OCI-LY7 (cell line): ENCODE results near the gene LMX1B. TPM values are rescaled to one million over a fixed set of nuclear protein-coding genes. Genes with fewer than 3 reads are reported as not detected.

Source experiments
- BruUV-seq: library from RNA; stranded (reverse); fragments of 400-500 nt; replicated peaks from 2 replicates; lab custom pipeline; 2021; lab: Mats Ljungman, UMichigan
- CTCF ChIA-PET: fragments of 300-600 bp; sonication (Branson Sonifier 250); formaldehyde crosslinking; loops from one replicate; lab custom pipeline; 2022; ENCODE audit warnings: antibody characterized with exemption; ENCODE audit not compliant: unreplicated experiment; lab: Charles Lee
- POLR2A ChIA-PET: fragments of 300-600 bp; sonication (Branson Sonifier 250); formaldehyde crosslinking; loops from one replicate; lab custom pipeline; 2022; ENCODE audit warnings: antibody characterized with exemption; lab: Charles Lee
- DNase-seq: peaks from one replicate; pipeline ENCODE4 v3.0.0-alpha.2; 2015; ENCODE audit warnings: low spot score
- H2AFZ ChIP-seq: fragments of 200-600 bp; sonication (generic), shearing (Covaris generic); 2 replicates; pipeline ENCODE4 v1.6.1; 2014; ENCODE audit warnings: mild to moderate bottlenecking, antibody characterized with exemption, low read length, moderate library complexity
- H3K27ac ChIP-seq: fragments of 200-600 bp; sonication (generic); 2 replicates; pipeline ENCODE4 v1.5.1; 2014; ENCODE audit warnings: mixed run types, low read depth, mild to moderate bottlenecking, moderate library complexity, low read length, inconsistent platforms; ENCODE audit not compliant: poor library complexity, severe bottlenecking
- H3K36me3 ChIP-seq: fragments of 200-600 bp; sonication (generic); 2 replicates; pipeline ENCODE4 v1.6.1; 2014; ENCODE audit warnings: mild to moderate bottlenecking, antibody characterized with exemption, low read length, moderate library complexity, mixed read lengths; ENCODE audit not compliant: insufficient read depth
- H3K4me1 ChIP-seq: fragments of 200-600 bp; sonication (generic); 2 replicates; pipeline ENCODE4 v1.5.1; 2014; ENCODE audit warnings: mild to moderate bottlenecking, low read length; ENCODE audit not compliant: insufficient read depth, poor library complexity, severe bottlenecking
- H3K4me2 ChIP-seq: fragments of 200-600 bp; sonication (generic); 2 replicates; pipeline ENCODE4 v1.6.1; 2014; ENCODE audit warnings: mild to moderate bottlenecking, low read length
- H3K4me3 ChIP-seq: fragments of 200-600 bp; sonication (generic); 2 replicates; pipeline ENCODE4 v1.5.1; 2014; ENCODE audit warnings: mild to moderate bottlenecking, low read depth, low read length; ENCODE audit not compliant: poor library complexity, severe bottlenecking
- H3K79me2 ChIP-seq: fragments of 200-600 bp; sonication (generic); 2 replicates; pipeline ENCODE4 v1.6.1; 2016; ENCODE audit warnings: low read depth, mild to moderate bottlenecking, low read length, moderate library complexity, mixed read lengths; ENCODE audit not compliant: insufficient read depth
- H3K9me2 ChIP-seq: fragments of 200-600 bp; sonication (generic); 2 replicates; pipeline ENCODE4 v1.6.1; 2016; ENCODE audit warnings: mild to moderate bottlenecking, low read length, mixed read lengths; ENCODE audit not compliant: insufficient read depth
- H3K9me3 ChIP-seq: fragments of 200-600 bp; sonication (generic); 2 replicates; pipeline ENCODE4 v1.6.1; 2014; ENCODE audit warnings: mild to moderate bottlenecking, mixed run types, low read length, mixed read lengths
- H4K20me1 ChIP-seq: fragments of 200-600 bp; sonication (generic); 2 replicates; pipeline ENCODE4 v1.6.1; 2014; ENCODE audit warnings: mild to moderate bottlenecking, antibody characterized with exemption, low read length, moderate library complexity, mixed read lengths; ENCODE audit not compliant: insufficient read depth
- EZH2phosphoT487 ChIP-seq: fragments of 200-600 bp; sonication (generic); IDR thresholded peaks from 2 replicates; pipeline ENCODE4 v1.6.1; 2018; ENCODE audit warnings: low read depth, borderline replicate concordance, mild to moderate bottlenecking, mixed run types, antibody characterized with exemption, low read length, moderate library complexity, mixed read lengths
- intact Hi-C: fragments of 100-400 bp; cut with micrococcal nuclease; formaldehyde crosslinking; loops from one replicate; pipeline ENCODE4 v1.10.0; 2022; ENCODE audit not compliant: unreplicated experiment
- total RNA-seq, 2 experiments: library from RNA; depleted of rRNA in 1 of 2; stranded (reverse); fragments of >200 nt in 1 of 2; shearing (Covaris generic) in 1 of 2; gene quantifications; 2 replicates each; pipeline ENCODE4 v1.2.3, GENCODE V29; 2014 to 2022
- TF ChIP-seq, protein P1 (sequence below): fragments of 200-600 bp; sonication (generic); conservative IDR thresholded peaks from 2 replicates; pipeline ENCODE4 v1.5.1; 2014; ENCODE audit warnings: mild to moderate bottlenecking, antibody characterized with exemption, low read length, moderate library complexity, mixed read lengths

The LMX1B gene
- total RNA-seq, 2 experiments from 2014 or later = not detected

DNA sequence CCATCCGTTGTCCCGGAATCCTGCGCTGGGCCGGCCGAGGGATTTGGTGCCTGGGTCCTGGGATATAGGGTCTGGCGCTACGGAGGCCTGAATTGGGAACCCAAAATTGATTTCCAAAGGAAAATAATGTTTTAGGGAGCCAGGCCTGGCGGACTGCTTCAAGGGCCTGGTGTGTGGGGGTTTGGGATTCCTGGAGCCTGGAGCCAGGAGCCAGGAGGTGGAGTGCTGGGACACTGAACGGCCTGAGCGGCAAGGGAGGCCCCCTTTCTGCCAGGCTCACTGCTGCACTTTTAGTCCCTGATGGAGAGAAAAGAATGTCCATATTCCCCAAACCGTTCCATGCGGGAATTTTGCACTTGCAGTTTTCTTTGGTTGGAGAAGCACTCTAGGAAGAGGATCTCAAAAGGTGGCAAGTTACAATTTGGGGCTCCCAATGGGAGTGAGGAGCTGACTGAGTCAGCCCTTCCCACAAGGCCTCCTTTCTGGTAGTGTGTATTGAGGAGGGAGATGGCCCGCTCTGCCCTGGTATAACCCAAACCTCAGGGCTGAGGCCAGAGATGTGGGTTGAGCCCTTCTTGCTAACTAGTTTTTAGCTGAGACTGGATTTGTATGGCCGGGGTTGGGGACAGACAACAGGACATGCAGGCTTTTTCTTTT is 2.2 kb downstream of the LMX1B start:
- Histone ChIP-seq H3K4me3 (no peak overlapping the region), H3K36me3 (no peaks in the 10 kb centered on the region), H2AFZ (no peak overlapping the region), H3K4me1 (no peaks in the 10 kb centered on the region), H3K4me2 (no peak overlapping the region), H3K27ac (no peak overlapping the region), H4K20me1 (no peaks in the 10 kb centered on the region), H3K9me2 (no peaks in the 10 kb centered on the region), H3K9me3 (no peaks in the 10 kb centered on the region), H3K79me2 (no peaks in the 10 kb centered on the region)
- ChIA-PET POLR2A (no interaction called here), CTCF (no interaction called here)
- intact Hi-C loops = no loop called here
- no TSS peak for BruUV-seq
- TF ChIP-seq EZH2phosphoT487 = no peak
- TF ChIP-seq, protein P1, sequence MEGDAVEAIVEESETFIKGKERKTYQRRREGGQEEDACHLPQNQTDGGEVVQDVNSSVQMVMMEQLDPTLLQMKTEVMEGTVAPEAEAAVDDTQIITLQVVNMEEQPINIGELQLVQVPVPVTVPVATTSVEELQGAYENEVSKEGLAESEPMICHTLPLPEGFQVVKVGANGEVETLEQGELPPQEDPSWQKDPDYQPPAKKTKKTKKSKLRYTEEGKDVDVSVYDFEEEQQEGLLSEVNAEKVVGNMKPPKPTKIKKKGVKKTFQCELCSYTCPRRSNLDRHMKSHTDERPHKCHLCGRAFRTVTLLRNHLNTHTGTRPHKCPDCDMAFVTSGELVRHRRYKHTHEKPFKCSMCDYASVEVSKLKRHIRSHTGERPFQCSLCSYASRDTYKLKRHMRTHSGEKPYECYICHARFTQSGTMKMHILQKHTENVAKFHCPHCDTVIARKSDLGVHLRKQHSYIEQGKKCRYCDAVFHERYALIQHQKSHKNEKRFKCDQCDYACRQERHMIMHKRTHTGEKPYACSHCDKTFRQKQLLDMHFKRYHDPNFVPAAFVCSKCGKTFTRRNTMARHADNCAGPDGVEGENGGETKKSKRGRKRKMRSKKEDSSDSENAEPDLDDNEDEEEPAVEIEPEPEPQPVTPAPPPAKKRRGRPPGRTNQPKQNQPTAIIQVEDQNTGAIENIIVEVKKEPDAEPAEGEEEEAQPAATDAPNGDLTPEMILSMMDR = no peak
- no peak for DNase-seq

DNA sequence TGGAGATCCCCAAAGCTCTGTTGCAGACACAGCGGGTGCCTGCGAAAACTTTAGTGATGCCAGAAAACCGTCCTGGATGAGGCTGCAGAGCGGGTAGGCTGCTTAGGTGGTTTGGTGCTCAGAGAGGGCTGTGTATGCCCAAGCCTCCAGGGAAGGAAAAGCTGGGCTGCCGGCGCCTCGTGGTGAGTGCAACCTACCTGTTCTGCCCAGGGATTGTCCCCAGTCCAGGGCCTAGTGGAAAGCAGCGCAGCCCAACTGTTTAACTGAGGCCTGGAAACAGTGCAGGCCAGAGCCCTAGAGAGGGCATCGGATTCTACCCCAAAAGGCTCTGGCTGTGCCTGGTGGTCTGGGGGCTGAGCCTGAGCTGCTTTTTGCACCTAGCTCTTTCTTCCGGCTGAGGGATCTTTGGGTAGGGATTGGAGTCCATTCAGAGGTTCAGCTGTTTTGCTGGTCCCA is 2.8 kb downstream of the LMX1B start:
- no peak overlapping the region for H3K4me2 ChIP-seq
- ChIA-PET POLR2A (no interaction called here), CTCF (no interaction called here)
- H3K9me2 ChIP-seq = no peaks in the 10 kb centered on the region
- H3K36me3 ChIP-seq = no peaks in the 10 kb centered on the region
- H3K4me3 ChIP-seq = no peak overlapping the region
- no peak for TF ChIP-seq EZH2phosphoT487
- TF ChIP-seq, protein P1 = no peak
- DNase-seq = no peak
- H3K9me3 ChIP-seq = no peaks in the 10 kb centered on the region
- no peak overlapping the region for H3K27ac ChIP-seq
- intact Hi-C loops = no loop called here
- H3K4me1 ChIP-seq = no peaks in the 10 kb centered on the region
- H3K79me2 ChIP-seq = no peaks in the 10 kb centered on the region
- no TSS peak for BruUV-seq
- no peaks in the 10 kb centered on the region for H4K20me1 ChIP-seq
- no peak overlapping the region for H2AFZ ChIP-seq
